ENCODE results near the gene SCN3A. TPM values are rescaled to one million over a fixed set of nuclear protein-coding genes. Genes with fewer than 3 reads are reported as not detected.

Gene SCN3A
- polyA plus RNA-seq, 1 donor (not counting 4 experiments of a cell fraction or from before 2014, with no cell fraction given) = 0.01 TPM

- H3K9ac ChIP-seq (ENCODE audit: control insufficient read depth, extremely low read depth, insufficient read depth, low read length) = no peak overlapping the region
- DNase-seq (ENCODE audit: low read depth, low spot score) (no peak), FAIRE-seq (no peak)
- no peak overlapping the region for H3K4me2 ChIP-seq (ENCODE audit: control insufficient read depth, extremely low read depth, insufficient read depth, low read depth, low read length)
- no peaks in the 10 kb centered on the region for H4K20me1 ChIP-seq (ENCODE audit: control insufficient read depth, extremely low read depth, insufficient read depth, low read length)
- no peaks in the 10 kb centered on the region for H3K9me1 ChIP-seq (ENCODE audit: control insufficient read depth, extremely low read depth, insufficient read depth, low read length)
- dilution Hi-C loops (cut with MboI; ENCODE audit: extremely low pct_ligation_motif_present, low sequenced_read_pairs) = no loop called here
- no peak overlapping the region for H3K27ac ChIP-seq (ENCODE audit: control insufficient read depth, insufficient read depth, low read length)
- H3K79me2 ChIP-seq (ENCODE audit: control insufficient read depth, insufficient read depth, low read length) = no peaks in the 10 kb centered on the region
- no peaks in the 10 kb centered on the region for H3K9me3 ChIP-seq (ENCODE audit: control insufficient read depth, low read depth, low read length)
- H3K36me3 ChIP-seq (ENCODE audit: control insufficient read depth in 2 of 2, extremely low read depth in 1 of 2, insufficient read depth in 2 of 2, low read length in 2 of 2) = no peaks in the 10 kb centered on the region
- no peaks in the 10 kb centered on the region for H3K27me3 ChIP-seq (ENCODE audit: control insufficient read depth, extremely low read depth, insufficient read depth, low read length)
- H2AFZ ChIP-seq (ENCODE audit: control insufficient read depth, low read length) = no peak overlapping the region
- H3K4me1 ChIP-seq (ENCODE audit: control insufficient read depth, extremely low read depth, insufficient read depth, low read length) = no peaks in the 10 kb centered on the region
- no peak for TF ChIP-seq CTCF (optimal IDR thresholded peaks at IDR 0.05 in 1 of 3, IDR thresholded peaks at IDR 0.05 in 1 of 3, conservative IDR thresholded peaks at IDR 0.05 in 1 of 3; ENCODE audit: extremely low read depth in 1 of 3, insufficient read depth in 2 of 3, low read length in 3 of 3)
- no peak overlapping the region for H3K4me3 ChIP-seq (ENCODE audit: control insufficient read depth in 2 of 3, extremely low read depth in 1 of 3, insufficient read depth in 2 of 3, low read depth in 1 of 3, low read length in 3 of 3)
Measured at GRCh38 chr2:165055082-165055851, 148.6 kb downstream of the SCN3A start.

GRCh38 chr2:165054652-165055051, 149.2 kb downstream of the SCN3A start:
- H3K27me3 ChIP-seq (ENCODE audit: control insufficient read depth, extremely low read depth, insufficient read depth, low read length) = no peaks in the 10 kb centered on the region
- H3K27ac ChIP-seq (ENCODE audit: control insufficient read depth, insufficient read depth, low read length) = no peak overlapping the region
- H3K9me3 ChIP-seq (ENCODE audit: control insufficient read depth, low read depth, low read length) = no peaks in the 10 kb centered on the region
- H3K4me1 ChIP-seq (ENCODE audit: control insufficient read depth, extremely low read depth, insufficient read depth, low read length) = no peaks in the 10 kb centered on the region
- H3K9me1 ChIP-seq (ENCODE audit: control insufficient read depth, extremely low read depth, insufficient read depth, low read length) = no peaks in the 10 kb centered on the region
- FAIRE-seq (no peak), DNase-seq (ENCODE audit: low read depth, low spot score) (no peak)
- dilution Hi-C loops (cut with MboI; ENCODE audit: extremely low pct_ligation_motif_present, low sequenced_read_pairs) = no loop called here
- H3K79me2 ChIP-seq (ENCODE audit: control insufficient read depth, insufficient read depth, low read length) = no peaks in the 10 kb centered on the region
- no peak overlapping the region for H2AFZ ChIP-seq (ENCODE audit: control insufficient read depth, low read length)
- H3K36me3 ChIP-seq (ENCODE audit: control insufficient read depth in 2 of 2, extremely low read depth in 1 of 2, insufficient read depth in 2 of 2, low read length in 2 of 2) = no peaks in the 10 kb centered on the region
- H3K4me3 ChIP-seq (ENCODE audit: control insufficient read depth in 2 of 3, extremely low read depth in 1 of 3, insufficient read depth in 2 of 3, low read depth in 1 of 3, low read length in 3 of 3) = no peak overlapping the region
- no peaks in the 10 kb centered on the region for H4K20me1 ChIP-seq (ENCODE audit: control insufficient read depth, extremely low read depth, insufficient read depth, low read length)
- H3K9ac ChIP-seq (ENCODE audit: control insufficient read depth, extremely low read depth, insufficient read depth, low read length) = no peak overlapping the region
- H3K4me2 ChIP-seq (ENCODE audit: control insufficient read depth, extremely low read depth, insufficient read depth, low read depth, low read length) = no peak overlapping the region
- TF ChIP-seq CTCF (optimal IDR thresholded peaks at IDR 0.05 in 1 of 3, IDR thresholded peaks at IDR 0.05 in 1 of 3, conservative IDR thresholded peaks at IDR 0.05 in 1 of 3; ENCODE audit: extremely low read depth in 1 of 3, insufficient read depth in 2 of 3, low read length in 3 of 3) = no peak
- no peak for TF ChIP-seq EZH2 (IDR thresholded peaks at IDR 0.05; ENCODE audit: low read length)
